HG02588 (cell line): ENCODE measurements around the gene CDT1.
"Not testable (repeated sequence)": the region's sequence is repeated elsewhere in the genome, so short reads cannot be mapped to it uniquely, and the experiment has no call there.

Experiments used
- ATAC-seq: cut with Tn5 transposase; IDR thresholded peaks from one replicate; pipeline ENCODE4 v1.9.1; 2021; ENCODE audit warnings: mild to moderate bottlenecking, moderate library complexity; ENCODE audit not compliant: unreplicated experiment

Gene CDT1

GRCh38 chr16:88782454-88783390 is 20.9 kb upstream of the CDT1 start:
- ATAC-seq, result no peak

GRCh38 chr16:88783391-88784073 is 20.1 kb upstream of the CDT1 start:
- ATAC-seq, result no peak

GRCh38 chr16:88784074-88784855 is 19.3 kb upstream of the CDT1 start:
- no peak for ATAC-seq

- ATAC-seq, result no peak
Observed at GRCh38 chr16:88784856-88785105, 18.8 kb upstream of the CDT1 start.

- no peak for ATAC-seq
Observed at GRCh38 chr16:88785106-88785924, 18.3 kb upstream of the CDT1 start, which contains the start of gene PIEZO1. Gene PIEZO1 (minus strand): TSS chr16:88785220. CDS start chr16:88784964, 256 bp downstream.

GRCh38 chr16:88787579-88788314 is 15.8 kb upstream of the CDT1 start:
- no peak for ATAC-seq

GRCh38 chr16:88788749-88789148 is 14.8 kb upstream of the CDT1 start:
- not testable (repeated sequence) for ATAC-seq

- ATAC-seq, result no peak
Observed at GRCh38 chr16:88789594-88789993, 14.0 kb upstream of the CDT1 start.

GRCh38 chr16:88790312-88791211 is 13.0 kb upstream of the CDT1 start:
- no peak for ATAC-seq

GRCh38 chr16:88792078-88792550 is 11.5 kb upstream of the CDT1 start:
- no peak for ATAC-seq

- no peak for ATAC-seq
Observed at GRCh38 chr16:88792668-88793250, 10.8 kb upstream of the CDT1 start.

GRCh38 chr16:88793251-88793954 is 10.2 kb upstream of the CDT1 start:
- no peak for ATAC-seq

- ATAC-seq, result no peak
Observed at GRCh38 chr16:88796278-88796677, 7.3 kb upstream of the CDT1 start.

- no peak for ATAC-seq
Observed at GRCh38 chr16:88798073-88798472, 5.5 kb upstream of the CDT1 start.

GRCh38 chr16:88798772-88799455 is 4.7 kb upstream of the CDT1 start:
- ATAC-seq, result no peak

GRCh38 chr16:88799569-88800276 is 3.9 kb upstream of the CDT1 start:
- no peak for ATAC-seq

GRCh38 chr16:88800277-88800592 is 3.4 kb upstream of the CDT1 start:
- ATAC-seq, result no peak
